T-cell (primary cell): Measurements from ENCODE around the gene SNTN. TPM values are rescaled to one million over a fixed set of nuclear protein-coding genes. Genes with fewer than 3 reads are reported as not detected.

Source experiments
- ATAC-seq, 4 experiments: fragments of 200-7000 bp in 3 of 4; fragments of 150-1000 bp in 1 of 4; cut with Tn5 transposase; replicated peaks in 1 of 4; 1 replicate in 3 of 4; 2 replicates in 1 of 4; pipeline ENCODE4 v1.10.0; 2021; ENCODE audit warnings: moderate library complexity in 3 of 4, mild to moderate bottlenecking in 2 of 4, moderate number of reproducible peaks in 1 of 4
- CTCF ChIA-PET, 2 donors: fragments of 300-600 bp; sonication (Branson Sonifier 250); formaldehyde crosslinking; loops; one replicate each; lab custom pipeline; 2022; ENCODE audit warnings: antibody characterized with exemption in 2 of 2; lab: Charles Lee
- POLR2A ChIA-PET, 2 donors: fragments of 300-600 bp; sonication (Branson Sonifier 250); formaldehyde crosslinking; loops; one replicate each; lab custom pipeline; 2022; ENCODE audit warnings: antibody characterized with exemption in 2 of 2; lab: Charles Lee
- DNase-seq, 35 experiments: peaks; one replicate each; pipeline versions ENCODE4 v3.0.0 to v3.0.0-alpha.2; 2013 to 2023
- H3K27ac ChIP-seq: one replicate; pipeline ENCODE4 v1.5.1; 2013; ENCODE audit warnings: low read length
- H3K27me3 ChIP-seq, 2 experiments: replicated peaks in 1 of 2; 1 replicate in 1 of 2; 2 replicates in 1 of 2; pipeline versions ENCODE4 v1.6.1 to v1.7.0; 2013; ENCODE audit warnings: low read length in 1 of 2, mixed read lengths in 1 of 2; ENCODE audit not compliant: control insufficient read depth in 2 of 2, insufficient read depth in 2 of 2; ENCODE audit errors: extremely low read depth in 1 of 2
- H3K36me3 ChIP-seq, 2 donors: 1 replicate in 1 of 2; 2 replicates in 1 of 2; pipeline versions ENCODE4 v1.6.1 to v1.7.0; 2013; ENCODE audit warnings: low read length in 1 of 2; ENCODE audit not compliant: control insufficient read depth in 2 of 2, insufficient read depth in 1 of 2; ENCODE audit errors: extremely low read depth in 1 of 2
- H3K4me1 ChIP-seq, 2 experiments: 1 replicate in 1 of 2; 2 replicates in 1 of 2; pipeline versions ENCODE4 v1.6.1 to v1.7.0; 2013; ENCODE audit warnings: low read length in 2 of 2, mixed read lengths in 1 of 2; ENCODE audit not compliant: insufficient read depth in 2 of 2, control insufficient read depth in 1 of 2; ENCODE audit errors: extremely low read depth in 1 of 2
- H3K4me3 ChIP-seq, 2 donors: 1 replicate in 1 of 2; 2 replicates in 1 of 2; pipeline versions ENCODE4 v1.5.1 to v1.7.0; 2013; ENCODE audit warnings: mild to moderate bottlenecking in 2 of 2, low read length in 1 of 2, moderate library complexity in 1 of 2; ENCODE audit not compliant: control insufficient read depth in 1 of 2; ENCODE audit errors: extremely low read depth in 1 of 2
- H3K9me3 ChIP-seq: 2 replicates; pipeline ENCODE4 v1.7.0; 2013
- H3K27ac Mint-ChIP-seq, 2 donors: one replicate each; pipeline ENCODE4 v1.8.0; 2020 to 2021; ENCODE audit warnings: mild to moderate bottlenecking in 2 of 2, mixed read lengths in 2 of 2
- H3K27me3 Mint-ChIP-seq, 2 donors: one replicate each; pipeline ENCODE4 v1.8.0; 2021 to 2022; ENCODE audit warnings: mixed read lengths in 2 of 2
- H3K36me3 Mint-ChIP-seq: one replicate; pipeline ENCODE4 v1.8.0; 2021; ENCODE audit warnings: mixed read lengths
- H3K4me1 Mint-ChIP-seq, 3 donors: one replicate each; pipeline ENCODE4 v1.8.0; 2020 to 2022; ENCODE audit warnings: mixed read lengths in 3 of 3, mild to moderate bottlenecking in 1 of 3
- H3K4me3 Mint-ChIP-seq, 3 donors: one replicate each; pipeline ENCODE4 v1.8.0; 2020 to 2022; ENCODE audit warnings: mild to moderate bottlenecking in 3 of 3, mixed read lengths in 3 of 3, moderate library complexity in 3 of 3
- H3K9me3 Mint-ChIP-seq, 3 donors: one replicate each; pipeline ENCODE4 v1.8.0; 2020 to 2022; ENCODE audit warnings: mixed read lengths in 3 of 3
- WGBS: methylation state at CpG from one replicate; pipeline ENCODE4 v1.1.5; 2013; ENCODE audit warnings: missing lambda C conversion rate; ENCODE audit not compliant: insufficient coverage; 5-methylcytosine and 5-hydroxymethylcytosine counted together
- total RNA-seq, 35 experiments: library from RNA in 6 of 35; stranded (reverse) in 6 of 35; fragments of 120-200 nt in 1 of 35; gene quantifications; one replicate each; pipeline versions ENCODE4 v1.2.1 to v1.2.4 and lab custom pipeline; 2013 to 2026

SNTN gene
- total RNA-seq, result not detected
- total RNA-seq (2013), result not detected
- total RNA-seq (lab: John Stamatoyannopoulos, UW), result 0 to 0.07 (median 0) reads per million in 29 experiments

GRCh38 chr3:63652066-63652725, at the start of gene SNTN:
Gene SNTN (plus strand): TSS chr3:63652675. CDS start chr3:63652688, 13 bp downstream.
- H3K27me3 Mint-ChIP-seq, result no peaks in the 10 kb centered on the region
- Histone ChIP-seq H3K9me3 (no peaks in the 10 kb centered on the region), H3K4me1 (no peaks in the 10 kb centered on the region), H3K27ac (no peak within 1 kb of the TSS), H3K36me3 (no peaks in the 10 kb centered on the region), H3K27me3 (no peaks in the 10 kb centered on the region), H3K4me3 (no peak within 1 kb of the TSS)
- WGBS, result 74% methylated on average over 2 of the region's 5 CpGs
- ChIA-PET CTCF (no interaction called here), POLR2A (no interaction called here)
- H3K27ac Mint-ChIP-seq, result no peak within 1 kb of the TSS
- H3K4me3 Mint-ChIP-seq, result no peak within 1 kb of the TSS
- H3K4me1 Mint-ChIP-seq, result no peaks in the 10 kb centered on the region
- no peaks in the 10 kb centered on the region for H3K36me3 Mint-ChIP-seq
- peaks cover 0 to 3% (median 0%) of the 10 kb centered on the region in 3 donors for H3K9me3 Mint-ChIP-seq
- DNase-seq, result no peak
- no peak for ATAC-seq

GRCh38 chr3:63607716-63608115, 44.8 kb upstream of the SNTN start:
- Mint-ChIP-seq H3K27me3 (peaks cover 0 to 7% of the 10 kb centered on the region in 2 donors), H3K27ac (no peak overlapping the region), H3K4me3 (no peak overlapping the region), H3K36me3 (no peaks in the 10 kb centered on the region), H3K9me3 (peaks cover 0 to 3% (median 2%) of the 10 kb centered on the region in 3 donors), H3K4me1 (no peaks in the 10 kb centered on the region)
- CTCF ChIA-PET, result interaction anchor here in 1 of 2 donors (0.6 kb wide), 1 partner anchor 10 kb away, joined by 5 read pairs; no protein-coding TSS in a partner anchor
- no peaks in the 10 kb centered on the region for H3K27me3 ChIP-seq
- no peak overlapping the region for H3K27ac ChIP-seq
- H3K4me1 ChIP-seq, result no peaks in the 10 kb centered on the region
- no peaks in the 10 kb centered on the region for H3K9me3 ChIP-seq
- no peaks in the 10 kb centered on the region for H3K36me3 ChIP-seq
- WGBS, result no CpG with 5 or more reads among the region's 3 CpGs
- POLR2A ChIA-PET, result no interaction called here
- H3K4me3 ChIP-seq, result no peak overlapping the region
- ATAC-seq (no peak), DNase-seq (no peak)

DNA sequence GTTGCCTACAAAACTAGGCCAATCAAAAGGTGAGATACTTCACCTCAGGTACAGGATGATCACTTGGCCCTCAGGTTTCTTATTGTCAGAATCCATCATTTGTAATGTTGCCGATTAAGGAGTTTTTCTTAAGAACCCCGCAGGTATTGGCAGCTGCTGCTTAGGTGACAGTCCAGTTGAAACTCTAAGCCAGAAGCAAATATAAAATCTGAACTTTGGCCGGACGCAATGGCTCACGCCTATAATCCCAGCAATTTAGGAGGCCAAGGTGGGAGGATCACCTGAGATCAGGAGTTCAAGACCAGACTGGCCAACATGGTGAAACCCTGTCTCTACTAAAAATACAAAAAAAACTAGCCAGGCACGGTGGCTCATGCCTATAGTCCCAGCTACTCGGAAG, 43.1 kb upstream of the SNTN start:
- Mint-ChIP-seq H3K27me3 (peaks cover 0 to 7% of the 10 kb centered on the region in 2 donors), H3K36me3 (no peaks in the 10 kb centered on the region), H3K4me3 (no peak overlapping the region), H3K27ac (no peak overlapping the region), H3K4me1 (no peaks in the 10 kb centered on the region), H3K9me3 (peaks cover 0 to 3% (median 2%) of the 10 kb centered on the region in 3 donors)
- Histone ChIP-seq H3K4me1 (no peaks in the 10 kb centered on the region), H3K27me3 (no peaks in the 10 kb centered on the region), H3K4me3 (no peak overlapping the region), H3K27ac (no peak overlapping the region), H3K9me3 (no peaks in the 10 kb centered on the region), H3K36me3 (no peaks in the 10 kb centered on the region)
- DNase-seq (no peak), ATAC-seq (no peak)
- ChIA-PET CTCF (no interaction called here), POLR2A (no interaction called here)
- 80% methylated on average over 7 of the region's 7 CpGs for WGBS

DNA sequence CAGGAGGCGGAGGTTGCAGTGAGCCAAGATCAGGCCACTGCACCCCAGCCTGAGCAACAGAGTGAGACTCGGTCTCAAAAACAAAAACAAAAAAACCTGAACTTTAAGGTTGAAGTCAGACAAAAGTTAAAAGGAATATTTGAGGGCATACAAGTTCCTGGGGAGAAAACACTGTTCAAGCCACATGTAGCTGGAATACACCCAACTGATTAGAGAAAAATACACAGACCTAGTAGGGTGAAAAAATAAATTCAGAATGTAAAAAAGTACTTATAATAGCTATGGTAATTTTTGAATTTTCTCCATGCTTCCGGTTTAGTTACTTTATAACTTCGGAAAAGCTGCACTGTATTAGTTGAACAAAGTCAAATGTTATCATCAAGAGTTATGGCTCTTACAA, 42.6 kb upstream of the SNTN start:
- Mint-ChIP-seq H3K9me3 (peaks cover 0 to 3% (median 2%) of the 10 kb centered on the region in 3 donors), H3K36me3 (no peaks in the 10 kb centered on the region), H3K4me1 (no peaks in the 10 kb centered on the region), H3K4me3 (no peak overlapping the region), H3K27me3 (peaks cover 0 to 7% of the 10 kb centered on the region in 2 donors), H3K27ac (no peak overlapping the region)
- Histone ChIP-seq H3K27ac (no peak overlapping the region), H3K4me3 (no peak overlapping the region), H3K36me3 (no peaks in the 10 kb centered on the region), H3K9me3 (no peaks in the 10 kb centered on the region), H3K4me1 (no peaks in the 10 kb centered on the region), H3K27me3 (no peaks in the 10 kb centered on the region)
- ChIA-PET CTCF (no interaction called here), POLR2A (interaction anchor here in 1 of 2 donors (0.6 to 0.8 kb wide), 2 partner anchors 15 to 72 kb away, joined by 3 read pairs; no protein-coding TSS in a partner anchor)
- 100% methylated on average over 1 of the region's 4 CpGs for WGBS
- ATAC-seq (no peak), DNase-seq (no peak)

GRCh38 chr3:63611382-63611781, 41.1 kb upstream of the SNTN start:
- no peak overlapping the region for H3K27ac Mint-ChIP-seq
- Histone ChIP-seq H3K4me3 (no peak overlapping the region), H3K9me3 (no peaks in the 10 kb centered on the region), H3K27ac (no peak overlapping the region), H3K27me3 (no peaks in the 10 kb centered on the region), H3K36me3 (no peaks in the 10 kb centered on the region), H3K4me1 (no peaks in the 10 kb centered on the region)
- WGBS, result no CpG with 5 or more reads among the region's 1 CpG
- no peak for ATAC-seq
- peaks cover 0 to 3% of the 10 kb centered on the region in 2 donors for H3K27me3 Mint-ChIP-seq
- ChIA-PET POLR2A (interaction anchor here in 1 of 2 donors (0.6 kb wide), 1 partner anchor 908 kb away, joined by 3 read pairs; no protein-coding TSS in a partner anchor), CTCF (no interaction called here)
- no peak for DNase-seq
- no peak overlapping the region for H3K4me3 Mint-ChIP-seq
- peaks cover 0 to 2% (median 0%) of the 10 kb centered on the region in 3 donors for H3K9me3 Mint-ChIP-seq
- H3K4me1 Mint-ChIP-seq, result no peaks in the 10 kb centered on the region
- H3K36me3 Mint-ChIP-seq, result no peaks in the 10 kb centered on the region

GRCh38 chr3:63613561-63613960, 38.9 kb upstream of the SNTN start:
- Histone ChIP-seq H3K27me3 (no peaks in the 10 kb centered on the region), H3K27ac (no peak overlapping the region), H3K4me3 (no peak overlapping the region), H3K4me1 (no peaks in the 10 kb centered on the region), H3K36me3 (no peaks in the 10 kb centered on the region), H3K9me3 (no peaks in the 10 kb centered on the region)
- no CpG with 5 or more reads among the region's 1 CpG for WGBS
- Mint-ChIP-seq H3K27me3 (peaks cover 1 to 3% of the 10 kb centered on the region in 2 donors), H3K36me3 (no peaks in the 10 kb centered on the region), H3K9me3 (peaks cover 0 to 3% (median 0%) of the 10 kb centered on the region in 3 donors), H3K4me3 (no peak overlapping the region), H3K27ac (no peak overlapping the region), H3K4me1 (no peaks in the 10 kb centered on the region)
- no peak for DNase-seq
- CTCF ChIA-PET, result no interaction called here
- POLR2A ChIA-PET, result no interaction called here
- ATAC-seq, result no peak
